Measurements from ENCODE around the gene IGFBPL1.
"Not testable (repeated sequence)": the region's sequence is repeated elsewhere in the genome, so short reads cannot be mapped to it uniquely, and the experiment has no call there.

Gene IGFBPL1

DNA sequence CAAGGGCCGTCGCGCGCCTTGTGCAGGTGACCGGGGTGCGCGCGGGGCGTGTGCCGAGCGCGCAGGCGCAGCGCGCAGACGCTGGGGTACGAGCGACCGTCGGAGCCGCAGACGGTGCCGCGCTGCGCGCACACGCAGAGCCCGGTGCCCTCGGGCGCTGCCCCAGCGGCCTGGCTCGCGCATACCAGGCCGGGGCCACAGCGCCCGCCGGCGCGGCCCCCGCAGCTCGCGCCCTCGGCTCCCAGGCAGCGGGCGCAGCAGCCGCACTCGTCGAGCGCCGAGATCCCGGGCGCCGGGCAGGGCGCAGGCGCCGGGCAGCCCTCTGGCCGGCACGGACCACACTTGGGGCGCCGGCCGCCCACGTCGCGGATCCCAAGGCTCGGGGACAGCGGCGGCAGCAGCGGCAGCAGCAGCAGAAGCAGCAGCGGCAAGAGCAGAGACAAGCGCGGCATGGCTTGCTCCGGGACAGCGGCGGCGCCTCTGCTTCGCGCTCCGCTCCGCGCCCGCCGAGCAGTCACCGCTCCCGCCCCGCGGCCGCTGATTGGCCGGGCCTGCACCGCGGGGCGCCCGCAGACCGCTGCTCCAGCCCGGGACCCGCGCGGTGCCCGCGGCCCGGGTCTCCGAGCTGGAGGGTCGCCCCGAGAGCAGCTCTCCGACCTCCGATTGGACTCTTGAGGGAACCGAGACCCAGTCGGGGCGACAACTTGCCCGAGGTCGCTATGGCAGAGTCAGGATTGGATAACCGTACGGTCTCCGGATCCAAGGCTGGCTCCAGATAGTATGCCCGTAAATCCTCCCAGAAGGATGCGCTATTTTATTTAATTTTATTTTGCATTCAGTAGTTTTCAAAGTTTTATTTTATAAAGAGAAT, at the start of gene IGFBPL1:
TSS of gene IGFBPL1 (minus strand) at position 482 of the 871 bp plus-strand sequence. CDS start at position 452, 30 bp downstream.
- no peak for DNase-seq (ENCODE audit: low read depth)

- DNase-seq (ENCODE audit: low read depth): not testable (repeated sequence)
These were observed 48.5 kb upstream of the IGFBPL1 start for GRCh38 chr9:38472583-38473249.

- DNase-seq (ENCODE audit: low read depth): no peak
These were observed 43.1 kb upstream of the IGFBPL1 start for GRCh38 chr9:38467404-38467803.

DNA sequence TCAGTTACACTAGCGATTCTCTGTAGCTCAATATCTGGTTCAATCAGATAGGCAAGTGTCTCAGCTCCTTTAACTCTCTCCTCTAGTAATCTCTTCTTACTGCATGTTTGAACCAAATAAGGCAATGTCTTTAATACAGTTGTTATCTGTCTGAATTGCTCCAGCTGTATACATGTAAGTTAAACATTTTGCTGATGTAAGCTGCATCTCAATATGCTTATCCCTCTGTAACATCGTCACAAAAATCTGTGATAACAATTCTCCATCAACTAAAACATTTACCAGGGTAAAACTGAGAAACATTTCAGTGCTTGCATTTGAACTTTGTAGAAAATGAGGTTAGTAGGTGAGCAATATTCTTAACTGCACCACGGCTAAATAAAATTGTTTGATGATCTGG, 29.6 kb upstream of the IGFBPL1 start:
- DNase-seq (ENCODE audit: low read depth): no peak

GRCh38 chr9:38451162-38451561, 26.9 kb upstream of the IGFBPL1 start:
- no peak for DNase-seq (ENCODE audit: low read depth)

DNA sequence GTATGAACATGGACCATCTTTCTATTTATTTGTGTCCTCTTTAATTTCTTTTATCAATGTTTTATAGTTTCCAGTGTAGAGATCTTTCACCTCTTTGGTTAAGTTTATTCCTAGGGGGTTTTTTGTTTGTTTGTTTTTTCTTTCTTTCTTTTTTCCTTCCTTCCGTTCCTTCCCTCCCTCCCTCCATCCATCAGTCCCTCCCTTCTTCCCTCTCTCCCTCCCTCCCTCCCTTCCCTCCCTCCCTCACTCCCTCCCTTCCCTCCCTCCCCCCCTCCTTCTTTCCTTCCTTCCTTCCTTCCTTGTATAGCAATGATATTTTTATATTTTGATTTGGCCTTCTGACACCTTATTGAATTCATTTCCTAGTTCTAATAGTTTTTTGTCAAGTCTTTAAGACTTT, 23.4 kb upstream of the IGFBPL1 start:
- DNase-seq (ENCODE audit: low read depth): no peak

DNA sequence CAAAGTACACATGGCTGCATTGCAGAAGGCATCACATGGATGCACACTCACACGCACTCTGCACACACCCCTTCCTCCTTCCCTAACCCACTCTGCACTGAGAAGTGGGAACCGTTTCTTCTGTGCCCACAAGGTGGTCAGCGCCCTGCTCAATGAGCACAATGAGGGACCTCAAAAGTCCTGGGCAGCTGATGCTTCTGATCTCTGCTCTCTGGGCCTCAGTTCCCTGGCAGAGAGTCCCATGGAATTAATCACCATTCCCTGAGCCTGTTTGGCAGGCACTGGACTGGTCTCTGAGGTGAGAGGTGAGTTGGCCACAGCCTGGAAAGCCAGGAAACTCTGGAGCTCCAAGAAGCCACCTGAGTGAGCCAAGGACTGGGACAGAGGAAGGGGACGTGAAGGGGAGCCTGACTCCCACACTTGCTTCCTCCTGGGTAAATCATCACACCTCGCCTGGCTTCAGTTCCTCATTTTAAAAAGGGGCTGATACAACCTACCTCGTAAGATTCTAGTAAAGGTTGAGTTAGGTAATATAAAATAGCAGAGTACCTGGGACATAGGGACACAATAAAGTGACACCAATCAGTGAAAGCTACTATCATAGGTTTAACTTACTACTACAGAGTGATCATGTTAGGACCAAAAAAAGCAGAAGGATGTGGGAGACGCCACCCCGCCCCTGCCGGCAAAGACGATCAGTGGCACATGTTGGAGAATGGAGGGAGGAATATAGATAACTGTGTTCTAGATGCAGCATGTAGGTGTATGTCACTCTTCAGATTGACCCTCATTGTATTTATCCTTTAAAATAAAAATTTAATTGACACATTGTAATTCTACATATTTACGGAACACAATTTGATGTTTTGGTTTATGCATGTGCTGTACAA, 21.1 kb upstream of the IGFBPL1 start:
- DNase-seq (ENCODE audit: low read depth): no peak

DNA sequence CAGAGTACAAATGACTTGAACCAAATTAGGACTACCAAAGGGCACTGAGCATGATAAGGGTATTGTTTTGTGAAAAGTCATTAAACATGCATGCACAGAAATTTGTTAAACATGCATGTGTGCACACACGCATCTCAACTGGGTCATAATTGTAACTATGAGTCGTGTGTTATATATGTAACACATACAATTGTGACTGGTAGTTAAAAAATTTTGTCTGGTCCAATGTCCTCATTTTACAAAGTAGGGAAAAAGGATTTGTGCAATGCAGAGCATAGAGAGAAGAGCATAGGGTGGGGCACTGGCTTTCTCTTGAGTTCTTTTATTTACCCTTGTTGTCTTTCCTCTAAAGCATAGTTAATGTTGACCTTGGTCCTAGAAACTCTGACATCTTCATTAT, 19.3 kb upstream of the IGFBPL1 start:
- no peak for DNase-seq (ENCODE audit: low read depth)

GRCh38 chr9:38443181-38443580, 18.9 kb upstream of the IGFBPL1 start:
- DNase-seq (ENCODE audit: low read depth): no peak

GRCh38 chr9:38442473-38443096, 18.3 kb upstream of the IGFBPL1 start:
- DNase-seq (ENCODE audit: low read depth): no peak

GRCh38 chr9:38441347-38442085, 17.3 kb upstream of the IGFBPL1 start:
- no peak for DNase-seq (ENCODE audit: low read depth)

DNA sequence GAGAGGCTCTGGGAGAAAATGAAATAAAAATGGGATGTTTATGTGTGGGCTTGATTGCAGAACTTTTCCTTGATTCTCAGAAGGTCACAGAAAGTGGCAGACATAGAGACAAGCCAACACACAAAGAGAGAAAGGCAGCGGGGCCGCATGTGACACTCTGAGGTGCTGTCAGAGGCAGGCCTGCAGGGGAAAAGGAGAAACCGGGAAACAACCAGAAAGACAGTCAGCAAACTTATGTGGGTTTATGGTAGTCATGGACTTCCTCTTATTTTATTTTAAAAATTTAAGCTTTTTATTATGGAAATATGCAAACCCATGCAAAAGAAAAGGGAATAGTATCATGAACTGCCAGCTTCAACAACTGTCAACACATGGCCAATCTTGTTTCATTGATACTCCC, 16.3 kb upstream of the IGFBPL1 start:
- DNase-seq (ENCODE audit: low read depth): no peak

GRCh38 chr9:38439916-38440301, 15.7 kb upstream of the IGFBPL1 start:
- DNase-seq (ENCODE audit: low read depth): no peak

- no peak for DNase-seq (ENCODE audit: low read depth)
These were observed 15.1 kb upstream of the IGFBPL1 start for GRCh38 chr9:38439291-38439915.

- DNase-seq (ENCODE audit: low read depth): no peak
These were observed 13.1 kb upstream of the IGFBPL1 start for GRCh38 chr9:38437193-38437823.

DNA sequence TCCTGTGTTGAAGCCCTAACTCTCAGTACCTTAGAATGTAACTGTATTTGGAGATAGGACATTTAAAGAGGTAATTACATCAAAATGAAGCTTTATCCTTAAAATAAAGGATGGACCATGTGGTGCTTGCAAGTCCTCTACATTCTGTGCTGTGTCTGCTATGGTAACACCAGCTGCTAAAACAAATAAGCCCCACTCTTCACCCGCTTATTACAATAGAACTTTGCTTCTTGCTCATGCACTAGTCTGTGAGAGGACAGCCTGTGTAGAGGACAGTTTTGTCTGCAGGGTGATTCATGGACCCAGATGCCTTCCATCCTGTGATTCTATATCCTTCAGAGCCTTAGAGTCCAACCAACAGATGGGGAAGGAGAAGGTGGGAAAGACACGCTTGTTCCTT, 12.5 kb upstream of the IGFBPL1 start:
- no peak for DNase-seq (ENCODE audit: low read depth)

GRCh38 chr9:38435521-38435920, 11.3 kb upstream of the IGFBPL1 start:
- no peak for DNase-seq (ENCODE audit: low read depth)

GRCh38 chr9:38434853-38435252, 10.6 kb upstream of the IGFBPL1 start:
- DNase-seq (ENCODE audit: low read depth): no peak

DNA sequence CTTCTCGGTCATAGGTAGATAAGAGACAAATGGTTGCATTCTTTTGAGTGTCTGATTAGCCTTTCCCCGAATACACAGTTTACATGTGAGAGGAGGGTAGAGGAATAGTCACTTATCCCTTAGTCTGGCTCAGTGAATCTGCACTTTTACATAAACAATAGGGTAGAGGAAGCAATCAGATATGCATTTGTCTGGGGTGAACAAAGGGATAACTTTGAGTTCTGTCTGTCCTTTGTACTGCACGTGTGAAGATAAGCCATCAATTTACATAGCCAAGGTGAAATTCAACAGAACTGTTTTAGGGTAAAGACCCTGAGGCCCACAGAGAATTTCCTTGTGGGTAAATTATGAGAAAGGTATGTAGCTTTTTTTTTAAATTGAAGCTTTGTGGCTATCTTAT, 10.1 kb upstream of the IGFBPL1 start:
- DNase-seq (ENCODE audit: low read depth): no peak

GRCh38 chr9:38432922-38433510, 8.8 kb upstream of the IGFBPL1 start:
- no peak for DNase-seq (ENCODE audit: low read depth)
